Measurements from ENCODE around the gene CAMK2B.
"Not testable (repeated sequence)": the region's sequence is repeated elsewhere in the genome, so short reads cannot be mapped to it uniquely, and the experiment has no call there.

Gene CAMK2B

DNA sequence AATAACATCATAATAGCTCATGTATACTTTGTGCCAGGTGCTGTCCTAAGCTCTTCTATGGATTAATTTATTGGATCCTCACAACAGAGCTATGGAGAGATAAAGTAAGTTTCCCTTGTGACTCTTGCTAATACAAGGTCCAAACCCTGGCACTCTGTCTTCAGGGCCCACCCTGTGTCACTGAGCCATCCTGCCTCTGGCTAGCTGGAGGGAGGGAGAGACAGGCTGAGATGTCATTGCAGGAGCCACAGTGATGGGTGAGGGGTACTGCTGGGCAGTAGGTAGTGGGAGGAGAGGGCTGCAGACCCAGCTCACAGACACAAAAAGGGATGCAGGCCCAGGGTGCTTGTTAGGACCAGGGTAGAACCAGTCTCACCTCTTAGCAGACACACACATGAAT is 153.0 kb downstream of the CAMK2B start:
- Histone ChIP-seq H3K4me3 (ENCODE audit: low read length) (no peak overlapping the region), H3K79me2 (ENCODE audit: control insufficient read depth, low read length) (no peaks in the 10 kb centered on the region), H3K4me1 (ENCODE audit: control insufficient read depth, low read length) (peaks cover 7% of the 10 kb centered on the region), H3K9me2 (replicated peaks; ENCODE audit: control insufficient read depth, low read length) (no peaks in the 10 kb centered on the region), H3K36me3 (ENCODE audit: control insufficient read depth, low read length) (no peaks in the 10 kb centered on the region), H3K9me3 (ENCODE audit: control insufficient read depth, insufficient read depth, low read length) (no peaks in the 10 kb centered on the region), H3F3A (ENCODE audit: control insufficient read depth, insufficient read depth) (no peaks in the 10 kb centered on the region), H4K20me1 (ENCODE audit: control insufficient read depth, insufficient read depth, low read depth, low read length) (no peaks in the 10 kb centered on the region), H3K27ac (ENCODE audit: low read depth, low read length) (no peak overlapping the region), H3K27me3 (ENCODE audit: control insufficient read depth, low read length) (peaks cover 43% of the 10 kb centered on the region), H3K4me2 (ENCODE audit: low read length) (no peak overlapping the region)
- TF ChIP-seq, protein P1, sequence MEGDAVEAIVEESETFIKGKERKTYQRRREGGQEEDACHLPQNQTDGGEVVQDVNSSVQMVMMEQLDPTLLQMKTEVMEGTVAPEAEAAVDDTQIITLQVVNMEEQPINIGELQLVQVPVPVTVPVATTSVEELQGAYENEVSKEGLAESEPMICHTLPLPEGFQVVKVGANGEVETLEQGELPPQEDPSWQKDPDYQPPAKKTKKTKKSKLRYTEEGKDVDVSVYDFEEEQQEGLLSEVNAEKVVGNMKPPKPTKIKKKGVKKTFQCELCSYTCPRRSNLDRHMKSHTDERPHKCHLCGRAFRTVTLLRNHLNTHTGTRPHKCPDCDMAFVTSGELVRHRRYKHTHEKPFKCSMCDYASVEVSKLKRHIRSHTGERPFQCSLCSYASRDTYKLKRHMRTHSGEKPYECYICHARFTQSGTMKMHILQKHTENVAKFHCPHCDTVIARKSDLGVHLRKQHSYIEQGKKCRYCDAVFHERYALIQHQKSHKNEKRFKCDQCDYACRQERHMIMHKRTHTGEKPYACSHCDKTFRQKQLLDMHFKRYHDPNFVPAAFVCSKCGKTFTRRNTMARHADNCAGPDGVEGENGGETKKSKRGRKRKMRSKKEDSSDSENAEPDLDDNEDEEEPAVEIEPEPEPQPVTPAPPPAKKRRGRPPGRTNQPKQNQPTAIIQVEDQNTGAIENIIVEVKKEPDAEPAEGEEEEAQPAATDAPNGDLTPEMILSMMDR (IDR thresholded peaks at IDR 0.05; ENCODE audit: low read depth, low read length, poor library complexity, severe bottlenecking) = no peak
- no peak for TF ChIP-seq EZH2phosphoT487 (IDR thresholded peaks at IDR 0.05; ENCODE audit: borderline replicate concordance, low read length)

DNA sequence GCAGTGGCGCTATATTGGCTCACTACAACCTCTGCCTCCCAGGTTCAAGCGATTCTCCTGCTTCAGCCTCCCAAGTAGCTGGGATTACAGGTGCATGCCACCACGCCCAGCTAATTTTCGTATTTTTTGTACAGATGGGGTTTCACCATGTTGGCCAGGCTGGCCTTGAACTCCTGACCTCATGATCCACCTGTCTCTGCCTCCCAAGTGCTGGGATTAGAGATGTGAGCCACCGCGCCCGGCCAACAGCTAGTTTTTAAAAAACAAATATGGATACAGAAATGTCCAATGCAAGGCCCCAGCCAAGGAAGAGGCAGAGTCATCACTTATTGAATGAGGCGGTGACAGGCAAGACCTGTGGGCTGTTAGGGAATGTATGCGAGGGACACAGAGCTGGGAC is 153.5 kb downstream of the CAMK2B start:
- not testable (repeated sequence) for H3K4me1 ChIP-seq (ENCODE audit: control insufficient read depth, low read length); H4K20me1 ChIP-seq (ENCODE audit: control insufficient read depth, insufficient read depth, low read depth, low read length); H3K4me2 ChIP-seq (ENCODE audit: low read length); H3F3A ChIP-seq (ENCODE audit: control insufficient read depth, insufficient read depth); H3K36me3 ChIP-seq (ENCODE audit: control insufficient read depth, low read length); H3K9me3 ChIP-seq (ENCODE audit: control insufficient read depth, insufficient read depth, low read length); H3K4me3 ChIP-seq (ENCODE audit: low read length); H3K27ac ChIP-seq (ENCODE audit: low read depth, low read length); H3K9me2 ChIP-seq (replicated peaks; ENCODE audit: control insufficient read depth, low read length); H3K79me2 ChIP-seq (ENCODE audit: control insufficient read depth, low read length)
- peaks cover 39% of the 10 kb centered on the region for H3K27me3 ChIP-seq (ENCODE audit: control insufficient read depth, low read length)

DNA sequence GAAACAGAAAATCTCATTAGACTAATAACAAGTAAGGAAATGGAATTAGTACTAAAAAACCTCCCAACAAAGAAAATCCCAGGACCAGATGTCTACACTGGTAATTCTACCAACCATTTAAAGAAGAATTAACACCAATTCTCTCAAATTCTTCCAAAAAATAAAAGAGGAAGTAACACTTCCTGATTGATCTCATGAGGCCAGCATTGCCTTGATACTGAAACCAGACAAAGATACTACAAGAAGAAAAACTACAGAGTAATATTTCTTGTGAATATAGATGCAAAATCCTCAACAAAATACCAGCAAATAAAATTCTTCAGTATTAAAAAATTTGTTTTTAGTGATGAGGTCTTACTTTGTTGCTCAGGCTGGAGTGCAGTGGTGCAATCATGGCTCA is 157.5 kb downstream of the CAMK2B start:
- no peaks in the 10 kb centered on the region for H3K79me2 ChIP-seq (ENCODE audit: control insufficient read depth, low read length)
- no peaks in the 10 kb centered on the region for H4K20me1 ChIP-seq (ENCODE audit: control insufficient read depth, insufficient read depth, low read depth, low read length)
- H3K9me3 ChIP-seq (ENCODE audit: control insufficient read depth, insufficient read depth, low read length) = no peaks in the 10 kb centered on the region
- peaks cover 7% of the 10 kb centered on the region for H3K4me1 ChIP-seq (ENCODE audit: control insufficient read depth, low read length)
- H3F3A ChIP-seq (ENCODE audit: control insufficient read depth, insufficient read depth) = no peaks in the 10 kb centered on the region
- no peak overlapping the region for H3K4me3 ChIP-seq (ENCODE audit: low read length)
- TF ChIP-seq EZH2phosphoT487 (IDR thresholded peaks at IDR 0.05; ENCODE audit: borderline replicate concordance, low read length) = no peak
- TF ChIP-seq, protein P1 (IDR thresholded peaks at IDR 0.05; ENCODE audit: low read depth, low read length, poor library complexity, severe bottlenecking) = no peak
- no peaks in the 10 kb centered on the region for H3K36me3 ChIP-seq (ENCODE audit: control insufficient read depth, low read length)
- peak overlapping the region; percentile 6; the same call in 1 of the 2 replicates for H3K4me2 ChIP-seq (ENCODE audit: low read length)
- no peak overlapping the region for H3K27ac ChIP-seq (ENCODE audit: low read depth, low read length)
- peaks cover 28% of the 10 kb centered on the region for H3K27me3 ChIP-seq (ENCODE audit: control insufficient read depth, low read length)
- no peaks in the 10 kb centered on the region for H3K9me2 ChIP-seq (replicated peaks; ENCODE audit: control insufficient read depth, low read length)
